Mucosa of rectum (tissue), 2 donors: ENCODE results near the gene HLCS.
"Not testable (repeated sequence)": the region's sequence is repeated elsewhere in the genome, so short reads cannot be mapped to it uniquely, and the experiment has no call there.

Experiments used
- H3K27ac ChIP-seq, 2 donors: one replicate each; pipeline ENCODE4 v1.7.0; 2013; ENCODE audit warnings: inconsistent platforms in 2 of 2, low read depth in 2 of 2, low read length in 2 of 2
- H3K27me3 ChIP-seq, 2 donors: one replicate each; pipeline ENCODE4 v1.7.0; 2013; ENCODE audit warnings: low read length in 2 of 2; ENCODE audit not compliant: control insufficient read depth in 2 of 2, insufficient read depth in 2 of 2
- H3K36me3 ChIP-seq, 2 donors: one replicate each; pipeline ENCODE4 v1.7.0; 2013; ENCODE audit warnings: low read length in 2 of 2; ENCODE audit not compliant: control insufficient read depth in 2 of 2, insufficient read depth in 2 of 2
- H3K4me1 ChIP-seq, 2 donors: one replicate each; pipeline ENCODE4 v1.7.0; 2013; ENCODE audit warnings: low read length in 2 of 2, mild to moderate bottlenecking in 1 of 2; ENCODE audit not compliant: control insufficient read depth in 2 of 2, insufficient read depth in 2 of 2
- H3K4me3 ChIP-seq, 2 donors: one replicate each; pipeline ENCODE4 v1.7.0; 2013; ENCODE audit warnings: low read length in 2 of 2
- H3K9ac ChIP-seq, 2 donors: one replicate each; pipeline ENCODE4 v1.7.0; 2013; ENCODE audit warnings: low read length in 2 of 2, low read depth in 1 of 2, mild to moderate bottlenecking in 1 of 2
- H3K9me3 ChIP-seq, 2 donors: one replicate each; pipeline ENCODE4 v1.7.0; 2013; ENCODE audit warnings: low read length in 2 of 2; ENCODE audit not compliant: control insufficient read depth in 2 of 2
- donor health status: healthy.
- donor health status: Normal muscosa, but diverticular disease.

The HLCS gene

GRCh38 chr21:36952331-36952730, 14.1 kb downstream of the HLCS start:
- not testable (repeated sequence) for H3K9me3 ChIP-seq, H3K4me3 ChIP-seq, H3K9ac ChIP-seq, H3K4me1 ChIP-seq, H3K27ac ChIP-seq, H3K27me3 ChIP-seq
- H3K36me3 ChIP-seq, result peaks cover 2 to 14% of the 10 kb centered on the region in 2 donors

DNA sequence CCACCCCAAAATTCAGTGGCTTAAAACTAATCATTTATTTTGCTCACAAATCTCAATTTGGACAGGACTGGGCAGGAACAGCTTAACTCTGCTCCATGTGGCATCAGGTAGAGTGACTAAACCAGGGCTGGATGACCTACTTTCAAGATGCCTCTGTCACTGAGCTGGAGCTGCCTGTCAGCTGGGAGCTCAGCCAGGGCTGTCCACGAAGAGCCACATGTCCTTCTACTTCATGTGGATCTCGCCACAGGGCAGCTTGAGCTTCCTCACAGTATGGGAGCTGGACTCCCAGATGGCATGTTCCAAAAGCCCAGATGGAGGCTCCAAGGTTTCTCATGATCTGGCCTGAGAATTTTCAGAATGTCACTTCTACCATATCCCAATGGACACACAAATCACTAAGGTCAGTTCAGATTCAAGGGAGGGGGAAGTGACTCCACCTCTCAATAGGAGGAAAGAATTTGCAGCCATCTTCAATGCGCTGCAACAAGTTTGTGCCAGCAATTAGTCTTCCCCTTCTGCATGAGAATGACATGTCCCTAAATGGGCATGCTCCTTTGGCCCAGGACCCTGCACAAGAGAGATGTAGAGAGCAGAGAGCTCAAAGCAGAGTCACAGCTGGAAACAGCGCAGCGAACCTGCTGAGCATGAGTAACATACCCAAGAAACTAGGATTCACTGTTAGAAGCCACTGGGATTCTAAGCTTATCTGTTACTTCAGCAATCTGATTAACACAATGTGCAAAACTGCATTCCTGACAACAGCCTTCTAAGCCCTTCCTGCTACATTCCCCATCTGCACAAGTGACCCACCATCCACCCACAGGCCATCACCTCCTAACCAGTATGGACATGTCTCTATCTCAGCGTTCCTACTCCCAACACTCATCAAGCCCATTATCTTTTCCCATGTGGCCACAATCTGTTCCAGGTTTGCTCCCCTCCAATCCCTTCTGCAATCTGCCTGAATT, 17.0 kb downstream of the HLCS start:
- no peak overlapping the region for H3K9ac ChIP-seq

GRCh38 chr21:36948686-36949085, 17.8 kb downstream of the HLCS start:
- peaks cover 0 to 15% of the 10 kb centered on the region in 2 donors for H3K36me3 ChIP-seq
- H3K9ac ChIP-seq, result no peak overlapping the region
- no peak overlapping the region for H3K4me3 ChIP-seq
- H3K9me3 ChIP-seq, result no peaks in the 10 kb centered on the region
- H3K4me1 ChIP-seq, result no peaks in the 10 kb centered on the region
- no peak overlapping the region for H3K27ac ChIP-seq
- no peaks in the 10 kb centered on the region for H3K27me3 ChIP-seq

More for the DNA sequence above, 17.0 kb downstream of the HLCS start:
- H3K4me3 ChIP-seq, result no peak overlapping the region
- H3K27ac ChIP-seq, result no peak overlapping the region
- H3K9me3 ChIP-seq, result no peaks in the 10 kb centered on the region
- no peaks in the 10 kb centered on the region for H3K4me1 ChIP-seq
- no peaks in the 10 kb centered on the region for H3K27me3 ChIP-seq
- peaks cover 0 to 15% of the 10 kb centered on the region in 2 donors for H3K36me3 ChIP-seq

DNA sequence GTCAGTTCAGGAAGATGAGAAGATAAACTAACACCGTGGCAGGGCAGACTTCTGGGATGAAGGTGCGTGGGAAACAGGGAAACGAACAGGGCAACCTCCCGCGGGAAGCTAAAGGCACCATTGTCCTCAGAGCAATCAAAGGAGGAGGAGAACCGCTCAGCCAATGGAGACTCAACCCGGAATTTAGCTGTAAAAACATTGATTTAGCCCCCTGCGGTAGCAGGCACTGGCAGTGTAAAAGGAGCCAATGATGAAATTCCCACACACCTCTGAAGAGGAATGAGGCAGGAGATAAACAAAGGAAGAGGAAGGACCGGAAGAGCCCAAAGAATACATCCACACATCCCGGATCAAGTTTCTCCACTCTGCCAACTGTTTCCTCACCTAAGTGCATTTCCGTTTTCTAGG, 19.5 kb downstream of the HLCS start:
- Histone ChIP-seq H3K9me3 (no peaks in the 10 kb centered on the region), H3K36me3 (peaks cover 0 to 15% of the 10 kb centered on the region in 2 donors), H3K4me1 (no peaks in the 10 kb centered on the region), H3K9ac (no peak overlapping the region), H3K27me3 (no peaks in the 10 kb centered on the region), H3K4me3 (no peak overlapping the region), H3K27ac (no peak overlapping the region)

DNA sequence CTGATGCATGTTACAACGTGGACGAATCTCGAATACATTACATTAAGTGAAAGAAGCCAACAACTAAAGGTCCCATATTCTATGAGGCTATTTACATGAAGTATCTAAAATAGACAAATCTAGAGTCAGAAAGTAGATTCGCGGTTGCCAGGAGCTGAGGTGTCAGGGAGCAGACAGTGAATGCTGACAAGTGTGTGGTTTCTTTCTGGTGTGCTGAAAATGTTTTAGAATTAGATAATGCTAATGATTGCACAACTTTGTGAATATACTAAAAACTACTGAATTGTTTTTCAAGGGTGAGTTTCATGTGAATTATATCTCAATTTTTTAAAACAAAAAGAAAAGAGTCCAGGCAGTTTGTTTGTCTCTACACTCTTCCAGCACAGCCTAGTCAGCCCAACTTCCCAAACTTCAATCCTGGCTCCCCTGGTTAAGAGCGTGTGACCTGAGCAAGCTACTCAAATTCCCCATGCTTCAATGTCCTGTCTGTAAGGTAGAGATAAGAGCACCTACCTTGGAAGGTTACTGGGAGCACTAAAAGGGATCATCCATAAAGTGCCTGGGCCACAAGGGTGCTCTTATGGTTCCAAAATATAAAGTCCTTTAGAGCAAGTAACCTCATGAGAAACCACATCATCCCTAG, 20.9 kb downstream of the HLCS start:
- H3K27me3 ChIP-seq, result no peaks in the 10 kb centered on the region
- H3K27ac ChIP-seq, result no peak overlapping the region
- H3K36me3 ChIP-seq, result peaks cover 0 to 12% of the 10 kb centered on the region in 2 donors
- no peaks in the 10 kb centered on the region for H3K4me1 ChIP-seq
- H3K9ac ChIP-seq, result no peak overlapping the region
- H3K9me3 ChIP-seq, result no peaks in the 10 kb centered on the region
- H3K4me3 ChIP-seq, result no peak overlapping the region

DNA sequence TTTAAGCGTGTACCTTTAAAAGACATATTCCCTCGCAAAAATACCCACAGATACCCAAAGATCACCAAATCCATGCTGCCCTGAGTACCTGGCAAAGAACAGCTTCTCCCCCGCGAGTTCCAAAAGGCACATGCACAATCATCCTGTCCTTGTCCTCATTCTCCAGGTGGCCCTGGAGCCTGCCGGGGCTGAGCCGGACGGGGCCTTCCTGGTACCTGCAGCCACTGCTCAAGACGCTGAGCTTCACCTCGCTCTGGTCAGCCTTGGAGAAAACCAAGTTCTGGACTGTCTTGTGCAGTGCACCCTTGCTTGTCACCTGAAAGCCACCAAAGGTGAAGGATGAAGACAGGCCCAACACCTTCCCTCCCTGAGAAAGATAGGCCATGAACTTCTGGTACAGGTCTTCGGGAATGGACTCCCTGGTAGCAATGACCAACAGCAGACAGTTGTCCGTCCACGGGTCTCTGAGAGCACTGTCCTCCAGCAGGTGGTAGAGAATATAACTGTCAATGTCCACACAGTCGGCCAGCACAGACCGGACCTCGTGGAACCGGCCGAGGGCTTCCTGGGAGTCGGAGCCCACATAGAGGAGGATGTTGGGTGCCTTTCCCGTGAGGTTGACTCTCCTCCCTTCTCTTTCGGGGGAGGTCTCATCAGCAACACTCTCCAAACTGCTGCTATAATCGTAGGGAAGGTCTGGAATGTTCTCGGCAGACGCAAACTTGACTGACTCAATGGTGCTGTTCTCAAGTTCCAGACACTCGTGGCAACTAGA, 29.9 kb downstream of the HLCS start:
- Histone ChIP-seq H3K9ac (no peak overlapping the region), H3K27me3 (no peaks in the 10 kb centered on the region), H3K36me3 (peaks cover 13 to 14% of the 10 kb centered on the region in 2 donors), H3K9me3 (no peaks in the 10 kb centered on the region), H3K27ac (no peak overlapping the region), H3K4me3 (no peak overlapping the region), H3K4me1 (peaks cover 0 to 2% of the 10 kb centered on the region in 2 donors)

DNA sequence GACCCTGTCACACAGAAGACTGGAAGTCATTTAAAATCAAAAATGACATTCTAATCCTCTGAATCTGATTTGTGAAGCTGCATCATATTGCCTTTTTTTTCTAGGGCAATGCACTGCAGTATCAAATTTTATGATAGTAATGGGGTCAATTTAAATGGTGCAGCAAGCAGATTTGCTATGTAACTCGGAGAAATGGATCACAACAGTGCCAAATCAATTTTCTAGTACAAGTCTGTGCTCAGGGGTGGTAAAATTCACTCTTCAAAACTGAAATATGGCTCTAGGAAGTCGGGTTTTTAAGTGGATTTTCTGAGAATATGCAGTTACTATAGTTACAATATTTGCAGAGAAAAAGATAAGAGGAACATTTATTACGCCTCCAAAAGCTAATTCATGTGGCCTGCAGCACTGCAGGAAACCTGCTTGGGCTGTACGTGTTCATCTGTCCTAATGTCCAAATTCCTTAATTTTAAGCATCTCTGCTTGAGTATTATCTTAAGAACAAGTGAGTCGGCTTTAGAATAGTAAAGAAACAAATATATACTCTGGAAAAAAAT, 31.5 kb downstream of the HLCS start:
- Histone ChIP-seq H3K27ac (no peak overlapping the region), H3K36me3 (peaks cover 13 to 14% of the 10 kb centered on the region in 2 donors), H3K4me1 (peaks cover 0 to 2% of the 10 kb centered on the region in 2 donors), H3K4me3 (no peak overlapping the region), H3K27me3 (no peaks in the 10 kb centered on the region), H3K9ac (no peak overlapping the region), H3K9me3 (no peaks in the 10 kb centered on the region)

DNA sequence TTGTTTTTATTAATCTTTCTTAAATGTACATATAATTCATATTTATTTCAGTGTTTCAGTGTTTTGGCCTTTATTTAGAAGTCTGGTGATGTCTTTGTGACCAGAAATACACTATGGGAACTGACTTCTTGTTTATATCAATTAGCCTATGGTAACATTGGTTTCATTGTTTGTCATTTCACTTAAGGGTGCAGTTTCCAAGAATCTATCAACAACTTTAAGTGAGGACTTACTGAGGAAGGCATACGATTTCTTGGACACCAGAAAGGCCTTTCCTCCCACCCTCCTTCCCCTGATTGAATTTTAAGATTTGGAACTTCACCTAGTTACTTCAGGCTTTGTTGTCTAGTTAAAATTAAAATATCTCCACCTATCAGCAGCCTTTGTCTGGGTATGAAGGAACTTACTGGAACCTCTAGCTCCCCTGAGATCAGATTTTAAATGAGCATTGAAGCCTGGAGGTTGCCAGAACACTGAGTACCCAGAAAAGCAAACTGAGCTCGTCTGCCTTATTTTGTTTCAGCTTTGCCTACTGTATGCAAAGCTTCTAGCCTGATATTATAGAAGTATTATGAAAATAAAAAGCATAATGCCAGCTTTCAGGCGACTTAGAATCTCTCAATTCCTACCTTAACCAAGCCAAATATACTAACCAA, 34.2 kb downstream of the HLCS start:
- Histone ChIP-seq H3K36me3 (peaks cover 13 to 21% of the 10 kb centered on the region in 2 donors), H3K4me3 (no peak overlapping the region), H3K9me3 (no peaks in the 10 kb centered on the region), H3K27me3 (no peaks in the 10 kb centered on the region), H3K9ac (no peak overlapping the region), H3K4me1 (peaks cover 0 to 4% of the 10 kb centered on the region in 2 donors), H3K27ac (no peak overlapping the region)

DNA sequence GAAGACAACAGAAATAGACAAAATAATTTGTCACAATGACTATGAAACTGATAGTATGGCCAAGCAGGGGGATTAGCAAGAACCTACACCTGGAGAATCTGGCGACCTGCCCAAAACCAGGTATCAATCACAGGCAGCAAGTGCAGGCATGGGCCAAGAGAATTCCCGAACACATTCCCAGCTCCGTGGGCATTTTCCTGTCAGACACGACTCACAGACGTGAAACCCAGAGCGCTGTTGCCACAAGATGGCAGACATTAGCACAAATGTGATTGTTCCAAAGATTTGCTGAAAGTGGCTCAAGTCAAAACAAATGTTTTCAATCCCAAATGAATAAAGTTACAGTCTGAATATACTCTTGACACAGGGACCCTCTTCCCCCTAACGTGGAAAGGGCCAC, 36.8 kb downstream of the HLCS start:
- H3K9ac ChIP-seq, result no peak overlapping the region
- no peaks in the 10 kb centered on the region for H3K27me3 ChIP-seq
- H3K4me1 ChIP-seq, result peaks cover 5 to 6% of the 10 kb centered on the region in 2 donors
- H3K36me3 ChIP-seq, result peaks cover 3 to 13% of the 10 kb centered on the region in 2 donors
- H3K27ac ChIP-seq, result no peak overlapping the region
- no peak overlapping the region for H3K4me3 ChIP-seq
- H3K9me3 ChIP-seq, result no peaks in the 10 kb centered on the region
